HepG2 (cell line): ENCODE data around the gene JDP2. TPM values are rescaled to one million over a fixed set of nuclear protein-coding genes. Genes with fewer than 3 reads are reported as not detected.

Experiments used
- AGO1 ChIP-seq: fragments of 200-400 bp; formaldehyde crosslinking; IDR thresholded peaks from 2 replicates; pipeline ENCODE4 v1.6.1; 2017; ENCODE audit warnings: mild to moderate bottlenecking, low read depth, low read length, moderate library complexity; ENCODE audit not compliant: poor library complexity, severe bottlenecking
- HDAC1 ChIP-seq: sonication (generic); formaldehyde crosslinking; IDR thresholded peaks from 2 replicates; pipeline ENCODE4 v1.5.1; 2020; ENCODE audit warnings: mild to moderate bottlenecking, missing genetic modification reagents
- HNF4G ChIP-seq, 2 experiments: sonication (generic) in 1 of 2; formaldehyde crosslinking in 1 of 2; IDR thresholded peaks; 2 replicates each; pipeline versions ENCODE4 v1.4.0 to v1.6.1; 2011 to 2020; ENCODE audit warnings: borderline replicate concordance in 2 of 2, low read depth in 2 of 2, mild to moderate bottlenecking in 2 of 2, low read length in 1 of 2, missing genetic modification reagents in 1 of 2, moderate library complexity in 1 of 2
- IRX3 ChIP-seq: sonication (generic); formaldehyde crosslinking; IDR thresholded peaks from 2 replicates; pipeline ENCODE4 v1.8.1; 2023; ENCODE audit warnings: mild to moderate bottlenecking, low read depth, missing genetic modification reagents, borderline replicate concordance
- KLF16 ChIP-seq, 2 experiments: sonication (generic) in 1 of 2; formaldehyde crosslinking in 1 of 2; IDR thresholded peaks; 2 replicates each; pipeline versions ENCODE4 v1.6.1 to v1.8.0; 2016 to 2023; ENCODE audit warnings: missing genetic modification reagents in 2 of 2, missing compliant biosample characterization in 1 of 2
- MEIS1 ChIP-seq: sonication (generic); formaldehyde crosslinking; IDR thresholded peaks from 2 replicates; pipeline ENCODE4 v1.9.0; 2021; ENCODE audit warnings: mild to moderate bottlenecking, missing genetic modification reagents, moderate library complexity, borderline replicate concordance
- NFKB2 ChIP-seq: sonication (generic); formaldehyde crosslinking; IDR thresholded peaks from 2 replicates; pipeline ENCODE4 v1.4.0; 2020; ENCODE audit warnings: missing genetic modification reagents, borderline replicate concordance
- RFXANK ChIP-seq: IDR thresholded peaks from 2 replicates; pipeline ENCODE4 v1.6.1; 2016
- RORA ChIP-seq: sonication (generic); formaldehyde crosslinking; IDR thresholded peaks from 2 replicates; pipeline ENCODE4 v1.5.0; 2020; ENCODE audit warnings: mild to moderate bottlenecking, missing genetic modification reagents, moderate library complexity
- SKI ChIP-seq: fragments of 450-650 bp; IDR thresholded peaks from one replicate; pipeline ENCODE4 v1.6.1; 2018; ENCODE audit warnings: mild to moderate bottlenecking; ENCODE audit not compliant: partially characterized antibody
- ZBTB20 ChIP-seq: sonication (generic); formaldehyde crosslinking; IDR thresholded peaks from 2 replicates; pipeline ENCODE4 v1.8.1; 2023; ENCODE audit warnings: missing genetic modification reagents, low read depth, mild to moderate bottlenecking, borderline replicate concordance
- ZNF256 ChIP-seq: sonication (generic); formaldehyde crosslinking; conservative IDR thresholded peaks from 2 replicates; pipeline ENCODE4 v1.4.0; 2020; ENCODE audit warnings: missing genetic modification reagents
- ZNF333 ChIP-seq: sonication (generic); formaldehyde crosslinking; IDR thresholded peaks from 2 replicates; pipeline ENCODE4 v1.4.0; 2020; ENCODE audit warnings: mild to moderate bottlenecking, missing genetic modification reagents, borderline replicate concordance
- ZNF432 ChIP-seq: sonication (generic); formaldehyde crosslinking; IDR thresholded peaks from 2 replicates; pipeline ENCODE4 v1.5.0; 2020; ENCODE audit warnings: missing genetic modification reagents, mild to moderate bottlenecking, borderline replicate concordance
- ZNF7 ChIP-seq: IDR thresholded peaks from 2 replicates; pipeline ENCODE4 v1.6.1; 2016; ENCODE audit warnings: missing biosample characterization, missing genetic modification reagents
- ZSCAN12 ChIP-seq: sonication (generic); formaldehyde crosslinking; IDR thresholded peaks from 2 replicates; pipeline ENCODE4 v1.9.0; 2021; ENCODE audit warnings: mild to moderate bottlenecking, missing genetic modification reagents
- polyA plus RNA-seq, 8 experiments: library from polyadenylated mRNA; depleted of rRNA in 3 of 8; stranded (reverse) in 7 of 8; unstranded in 1 of 8; fragments of >200 nt; fragmentation: Illumina TruSeq in 4 of 8; extraction: Trizol in 4 of 8; gene quantifications; 2 replicates each; pipeline versions ENCODE4 v1.2.1 to v1.2.3, GENCODE V29; 2011 to 2016; ENCODE audit warnings: low read depth in 4 of 8, missing spikeins in 1 of 8, mixed read lengths in 1 of 8; ENCODE audit not compliant: insufficient read depth in 1 of 8
- total RNA-seq, 5 experiments: library from RNA; depleted of rRNA; stranded (reverse); fragments of >200 nt; fragmentation: Illumina TruSeq; extraction: Trizol; gene quantifications; 2 replicates each; pipeline ENCODE4 v1.2.3, GENCODE V29; 2016; ENCODE audit warnings: low read depth in 1 of 5
- TF ChIP-seq, protein P1 (sequence below): sonication (generic); formaldehyde crosslinking; conservative IDR thresholded peaks from 2 replicates; pipeline ENCODE4 v1.4.0; 2020; ENCODE audit warnings: missing genetic modification reagents
- TF ChIP-seq, protein P2 (sequence below): sonication (generic); formaldehyde crosslinking; IDR thresholded peaks from 2 replicates; pipeline ENCODE4 v1.8.1; 2023; ENCODE audit warnings: mild to moderate bottlenecking, missing genetic modification reagents
- TF ChIP-seq, protein P3 (sequence below): IDR thresholded peaks from 2 replicates; pipeline ENCODE4 v1.6.1; 2018; ENCODE audit warnings: missing genetic modification reagents
- TF ChIP-seq, protein P4 (sequence below): fragments of 450-650 bp; IDR thresholded peaks from 2 replicates; pipeline ENCODE4 v1.6.1; 2017
- TF ChIP-seq, protein P5 (sequence below): sonication (generic); formaldehyde crosslinking; IDR thresholded peaks from 2 replicates; pipeline ENCODE4 v1.5.1; 2020; ENCODE audit warnings: missing genetic modification reagents, mild to moderate bottlenecking, borderline replicate concordance

JDP2 gene
- total and polyA plus RNA-seq, 2 of the 13 experiments (the other 11 are each of a cell fraction or from before 2014, with no cell fraction given), result 8.0 to 8.9 TPM

DNA sequence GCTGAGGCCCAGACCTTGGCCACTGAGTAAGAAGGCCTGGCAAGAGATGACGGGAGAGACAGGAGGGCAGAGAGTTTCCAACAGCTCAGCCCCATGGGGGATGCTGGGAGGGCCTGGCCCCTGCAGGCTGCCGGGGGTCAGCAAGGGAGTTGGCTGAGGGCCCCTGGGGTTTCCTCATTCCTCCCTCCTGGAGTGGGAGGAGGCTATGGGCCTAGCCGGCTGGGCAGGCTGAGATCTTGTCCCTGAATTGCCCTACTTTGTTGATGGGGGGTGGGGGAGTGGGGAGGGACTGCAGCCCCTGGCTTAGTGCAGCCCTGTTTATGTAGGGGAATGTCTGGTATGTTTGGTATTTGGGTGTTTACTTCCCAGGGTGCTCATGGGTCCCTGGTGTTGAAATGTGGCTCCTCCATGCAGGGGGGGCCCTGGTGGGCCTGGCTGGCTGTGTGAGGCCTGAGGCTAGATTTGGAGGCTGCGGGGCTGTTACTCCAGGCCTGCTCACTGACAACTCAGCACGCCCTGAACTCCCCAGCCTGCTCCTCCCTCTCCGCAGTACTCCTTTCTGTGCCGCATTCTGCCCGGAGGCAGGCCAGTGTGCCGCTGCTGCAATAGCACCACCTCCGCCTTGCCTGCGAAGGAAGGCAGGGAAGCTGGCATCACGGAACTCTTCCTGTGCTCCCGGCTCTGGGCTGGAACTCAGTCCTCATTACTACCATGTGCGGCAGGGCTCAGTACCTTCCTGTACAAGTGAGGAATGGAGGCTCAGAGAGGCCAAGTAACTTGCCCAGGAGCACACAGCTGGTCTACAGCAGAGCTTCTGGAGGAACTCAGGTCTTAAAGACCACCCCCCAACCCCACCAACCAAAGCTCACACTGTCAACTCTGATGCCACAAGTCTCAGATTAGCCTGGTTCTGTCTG is 25.3 kb downstream of the JDP2 start (continued):
- TF ChIP-seq, protein P1, sequence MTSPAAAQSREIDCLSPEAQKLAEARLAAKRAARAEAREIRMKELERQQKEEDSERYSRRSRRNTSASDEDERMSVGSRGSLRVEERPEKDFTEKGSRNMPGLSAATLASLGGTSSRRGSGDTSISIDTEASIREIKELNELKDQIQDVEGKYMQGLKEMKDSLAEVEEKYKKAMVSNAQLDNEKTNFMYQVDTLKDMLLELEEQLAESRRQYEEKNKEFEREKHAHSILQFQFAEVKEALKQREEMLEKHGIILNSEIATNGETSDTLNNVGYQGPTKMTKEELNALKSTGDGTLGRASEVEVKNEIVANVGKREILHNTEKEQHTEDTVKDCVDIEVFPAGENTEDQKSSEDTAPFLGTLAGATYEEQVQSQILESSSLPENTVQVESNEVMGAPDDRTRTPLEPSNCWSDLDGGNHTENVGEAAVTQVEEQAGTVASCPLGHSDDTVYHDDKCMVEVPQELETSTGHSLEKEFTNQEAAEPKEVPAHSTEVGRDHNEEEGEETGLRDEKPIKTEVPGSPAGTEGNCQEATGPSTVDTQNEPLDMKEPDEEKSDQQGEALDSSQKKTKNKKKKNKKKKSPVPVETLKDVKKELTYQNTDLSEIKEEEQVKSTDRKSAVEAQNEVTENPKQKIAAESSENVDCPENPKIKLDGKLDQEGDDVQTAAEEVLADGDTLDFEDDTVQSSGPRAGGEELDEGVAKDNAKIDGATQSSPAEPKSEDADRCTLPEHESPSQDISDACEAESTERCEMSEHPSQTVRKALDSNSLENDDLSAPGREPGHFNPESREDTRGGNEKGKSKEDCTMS (CRISPR knock-in tag), result no peak
- TF ChIP-seq, protein P2, sequence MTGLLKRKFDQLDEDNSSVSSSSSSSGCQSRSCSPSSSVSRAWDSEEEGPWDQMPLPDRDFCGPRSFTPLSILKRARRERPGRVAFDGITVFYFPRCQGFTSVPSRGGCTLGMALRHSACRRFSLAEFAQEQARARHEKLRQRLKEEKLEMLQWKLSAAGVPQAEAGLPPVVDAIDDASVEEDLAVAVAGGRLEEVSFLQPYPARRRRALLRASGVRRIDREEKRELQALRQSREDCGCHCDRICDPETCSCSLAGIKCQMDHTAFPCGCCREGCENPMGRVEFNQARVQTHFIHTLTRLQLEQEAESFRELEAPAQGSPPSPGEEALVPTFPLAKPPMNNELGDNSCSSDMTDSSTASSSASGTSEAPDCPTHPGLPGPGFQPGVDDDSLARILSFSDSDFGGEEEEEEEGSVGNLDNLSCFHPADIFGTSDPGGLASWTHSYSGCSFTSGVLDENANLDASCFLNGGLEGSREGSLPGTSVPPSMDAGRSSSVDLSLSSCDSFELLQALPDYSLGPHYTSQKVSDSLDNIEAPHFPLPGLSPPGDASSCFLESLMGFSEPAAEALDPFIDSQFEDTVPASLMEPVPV (CRISPR knock-in tag), result no peak
- TF ChIP-seq HNF4G (IDR thresholded peaks at IDR 0.05; ENCODE audit: borderline replicate concordance, low read depth, low read length) (0 out of 2 replicates have a peak, but pooled peaks have one; percentile 5), HNF4G (CRISPR knock-in tag; IDR thresholded peaks at IDR 0.05; ENCODE audit: borderline replicate concordance, low read depth) (no peak), ZNF333 (CRISPR knock-in tag) (no peak), ZSCAN12 (no peak), HDAC1 (no peak), SKI (no peak), AGO1 (no peak), IRX3 (CRISPR knock-in tag) (no peak), ZNF432 (CRISPR knock-in tag) (no peak), RORA (no peak), ZBTB20 (no peak), MEIS1 (CRISPR knock-in tag) (no peak), ZNF7 (CRISPR knock-in tag) (no peak), ZNF256 (no peak), NFKB2 (no peak; the same call in 1 of the 2 replicates), RFXANK (no peak), KLF16 (CRISPR knock-in tag; IDR thresholded peaks at IDR 0.05) (peak in 1 of 2 experiments; percentile 50; a peak in 1 of 4 replicates)
- TF ChIP-seq, protein P3, sequence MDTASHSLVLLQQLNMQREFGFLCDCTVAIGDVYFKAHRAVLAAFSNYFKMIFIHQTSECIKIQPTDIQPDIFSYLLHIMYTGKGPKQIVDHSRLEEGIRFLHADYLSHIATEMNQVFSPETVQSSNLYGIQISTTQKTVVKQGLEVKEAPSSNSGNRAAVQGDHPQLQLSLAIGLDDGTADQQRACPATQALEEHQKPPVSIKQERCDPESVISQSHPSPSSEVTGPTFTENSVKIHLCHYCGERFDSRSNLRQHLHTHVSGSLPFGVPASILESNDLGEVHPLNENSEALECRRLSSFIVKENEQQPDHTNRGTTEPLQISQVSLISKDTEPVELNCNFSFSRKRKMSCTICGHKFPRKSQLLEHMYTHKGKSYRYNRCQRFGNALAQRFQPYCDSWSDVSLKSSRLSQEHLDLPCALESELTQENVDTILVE (CRISPR knock-in tag), result no peak
- TF ChIP-seq, protein P4, sequence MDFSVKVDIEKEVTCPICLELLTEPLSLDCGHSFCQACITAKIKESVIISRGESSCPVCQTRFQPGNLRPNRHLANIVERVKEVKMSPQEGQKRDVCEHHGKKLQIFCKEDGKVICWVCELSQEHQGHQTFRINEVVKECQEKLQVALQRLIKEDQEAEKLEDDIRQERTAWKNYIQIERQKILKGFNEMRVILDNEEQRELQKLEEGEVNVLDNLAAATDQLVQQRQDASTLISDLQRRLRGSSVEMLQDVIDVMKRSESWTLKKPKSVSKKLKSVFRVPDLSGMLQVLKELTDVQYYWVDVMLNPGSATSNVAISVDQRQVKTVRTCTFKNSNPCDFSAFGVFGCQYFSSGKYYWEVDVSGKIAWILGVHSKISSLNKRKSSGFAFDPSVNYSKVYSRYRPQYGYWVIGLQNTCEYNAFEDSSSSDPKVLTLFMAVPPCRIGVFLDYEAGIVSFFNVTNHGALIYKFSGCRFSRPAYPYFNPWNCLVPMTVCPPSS, result no peak
- TF ChIP-seq, protein P5, sequence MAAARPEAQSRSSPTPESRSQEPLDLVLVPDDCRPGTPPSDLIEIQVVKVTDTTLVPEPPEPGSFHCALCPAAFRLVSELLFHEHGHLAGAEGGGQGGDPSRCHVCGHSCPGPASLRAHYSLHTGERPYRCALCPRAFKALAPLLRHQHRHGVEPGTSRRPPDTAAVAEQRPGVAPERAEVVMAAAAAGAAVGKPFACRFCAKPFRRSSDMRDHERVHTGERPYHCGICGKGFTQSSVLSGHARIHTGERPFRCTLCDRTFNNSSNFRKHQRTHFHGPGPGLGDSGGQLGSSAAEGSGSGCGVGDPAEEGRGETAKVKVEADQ (CRISPR knock-in tag), result no peak
